ENCODE measurements around the gene MYO1B. TPM values are rescaled to one million over a fixed set of nuclear protein-coding genes. Genes with fewer than 3 reads are reported as not detected.

MYO1B gene
- total and polyA plus RNA-seq, 12 donors, result 8.7 to 32.4 (median 14.4) TPM

GRCh38 chr2:191325651-191326365 lies 80.6 kb downstream of the MYO1B start:
- H3K27ac ChIP-seq, result peak overlapping the region in 1 of 10 donors; percentile 28
- H3K27me3 ChIP-seq, result no peaks in the 10 kb centered on the region
- H3K36me3 ChIP-seq, result peaks cover 0 to 12% (median 3%) of the 10 kb centered on the region in 9 donors
- WGBS, 2 donors, result 87 to 89% methylated on average over 9 of the region's 9 CpGs
- TF ChIP-seq CTCF (IDR thresholded peaks at IDR 0.05), result no peak
- H3K4me3 ChIP-seq, result no peak overlapping the region
- peaks cover 0 to 14% (median 0%) of the 10 kb centered on the region in 11 donors for H3K9me3 ChIP-seq
- ATAC-seq, result no peak
- peaks cover 0 to 32% (median 24%) of the 10 kb centered on the region in 9 donors for H3K4me1 ChIP-seq
- DNase-seq, result no peak
- intact Hi-C loops (cut with DNase I), result no loop called here

DNA sequence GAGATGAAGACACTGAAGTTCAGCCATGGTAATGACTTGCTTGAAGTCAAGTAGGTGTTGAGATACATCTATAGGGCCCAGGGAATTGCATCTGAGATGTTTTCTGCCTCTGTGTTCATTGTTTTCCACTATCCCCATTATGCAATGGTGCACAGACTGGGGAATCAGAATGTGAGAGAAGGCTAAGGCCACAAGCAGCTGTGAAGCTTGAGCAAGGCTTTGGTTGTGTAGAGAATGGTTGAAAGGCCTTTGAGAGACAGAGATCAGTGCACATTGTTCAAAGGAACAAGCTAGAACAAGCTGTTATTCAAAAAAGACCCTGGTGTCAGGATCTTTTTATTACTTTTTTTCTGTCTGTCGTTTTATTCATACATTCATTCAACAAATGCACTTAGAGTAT lies 82.3 kb downstream of the MYO1B start:
- intact Hi-C loops (cut with DNase I), result no loop called here
- peaks cover 0 to 14% (median 0%) of the 10 kb centered on the region in 11 donors for H3K9me3 ChIP-seq
- no peaks in the 10 kb centered on the region for H3K27me3 ChIP-seq
- 94 to 97% methylated on average over 1 of the region's 1 CpG for WGBS, 2 donors
- H3K36me3 ChIP-seq, result peaks cover 0 to 26% (median 7%) of the 10 kb centered on the region in 9 donors
- H3K4me3 ChIP-seq, result no peak overlapping the region
- DNase-seq (no peak), ATAC-seq (no peak)
- no peak for TF ChIP-seq CTCF (IDR thresholded peaks at IDR 0.05)
- H3K4me1 ChIP-seq, result peaks cover 0 to 15% (median 8%) of the 10 kb centered on the region in 9 donors
- no peak overlapping the region for H3K27ac ChIP-seq

- intact Hi-C loops (cut with DNase I), result no loop called here
- no peak for ATAC-seq
- no peaks in the 10 kb centered on the region for H3K27me3 ChIP-seq
- WGBS, 2 donors, result 89 to 90% methylated on average over 6 of the region's 6 CpGs
- H3K27ac ChIP-seq, result no peak overlapping the region
- no peak for TF ChIP-seq CTCF (IDR thresholded peaks at IDR 0.05)
- H3K36me3 ChIP-seq, result peaks cover 0 to 29% (median 7%) of the 10 kb centered on the region in 9 donors
- H3K9me3 ChIP-seq, result peaks cover 0 to 14% (median 0%) of the 10 kb centered on the region in 11 donors
- H3K4me1 ChIP-seq, result peaks cover 0 to 9% (median 1%) of the 10 kb centered on the region in 9 donors
- no peak for DNase-seq
- no peak overlapping the region for H3K4me3 ChIP-seq
These were observed 83.1 kb downstream of the MYO1B start for GRCh38 chr2:191328150-191328809.

DNA sequence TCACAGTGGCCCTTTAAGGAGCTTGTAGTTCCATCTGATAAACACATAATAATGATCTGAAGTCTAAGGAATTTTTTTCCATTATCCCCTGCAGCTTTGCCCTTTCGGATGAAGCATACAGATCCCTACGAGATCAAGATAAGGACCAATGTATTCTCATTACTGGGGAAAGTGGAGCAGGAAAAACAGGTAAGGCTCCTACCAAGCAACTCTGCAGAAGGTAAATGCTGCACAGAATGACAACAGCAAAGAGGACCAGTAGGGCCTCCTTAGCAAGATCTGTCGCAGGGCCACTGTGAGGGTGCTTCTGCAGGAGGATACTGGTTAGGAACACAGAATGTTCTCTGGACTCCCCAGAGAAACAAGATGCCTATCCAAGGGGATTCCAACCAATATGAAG lies 84.6 kb downstream of the MYO1B start:
- no peak for ATAC-seq
- 91 to 92% methylated on average over 3 of the region's 3 CpGs for WGBS, 2 donors
- Histone ChIP-seq H3K27me3 (no peaks in the 10 kb centered on the region), H3K36me3 (peaks cover 0 to 32% (median 7%) of the 10 kb centered on the region in 9 donors), H3K27ac (no peak overlapping the region), H3K4me3 (no peak overlapping the region), H3K9me3 (peaks cover 0 to under 1% (median 0%) of the 10 kb centered on the region in 11 donors), H3K4me1 (peaks cover 0 to 17% (median 3%) of the 10 kb centered on the region in 9 donors)
- intact Hi-C loops (cut with DNase I), result no loop called here
- no peak for TF ChIP-seq CTCF (IDR thresholded peaks at IDR 0.05)
- no peak for DNase-seq
